GM23338 (cell line): ENCODE measurements around the gene ZNF267. TPM values are rescaled to one million over a fixed set of nuclear protein-coding genes. Genes with fewer than 3 reads are reported as not detected.

Source experiments
- ATAC-seq: fragments of 200-7000 bp; cut with Tn5 transposase; 3 replicates; pipeline ENCODE4 v1.9.1; 2020
- DNase-seq: peaks from one replicate; pipeline ENCODE4 v3.0.0-alpha.2; 2015; ENCODE audit warnings: low spot score
- H2AFZ ChIP-seq: fragments of 200-600 bp; sonication (generic); 2 replicates; pipeline ENCODE4 v1.8.0; 2016; ENCODE audit warnings: antibody characterized with exemption, mild to moderate bottlenecking, moderate library complexity
- H3F3A ChIP-seq: fragments of 200-600 bp; sonication (generic); replicated peaks from 2 replicates; pipeline ENCODE4 v1.8.0; 2017; ENCODE audit warnings: antibody characterized with exemption, mixed run types, low read depth
- H3K27ac ChIP-seq: fragments of 200-600 bp; sonication (generic); 2 replicates; pipeline ENCODE4 v1.6.1; 2016; ENCODE audit warnings: low read depth
- H3K27me3 ChIP-seq: fragments of 200-600 bp; sonication (generic); 2 replicates; pipeline ENCODE4 v1.8.0; 2016; ENCODE audit warnings: mild to moderate bottlenecking, mixed run types, moderate library complexity; ENCODE audit not compliant: insufficient read depth
- H3K36me3 ChIP-seq: fragments of 200-600 bp; sonication (generic); 2 replicates; pipeline ENCODE4 v1.8.0; 2016; ENCODE audit warnings: mild to moderate bottlenecking; ENCODE audit not compliant: insufficient read depth
- H3K4me1 ChIP-seq: fragments of 200-600 bp; sonication (generic); 2 replicates; pipeline ENCODE4 v1.8.0; 2016; ENCODE audit warnings: mild to moderate bottlenecking, moderate library complexity; ENCODE audit not compliant: insufficient read depth
- H3K4me2 ChIP-seq: fragments of 200-600 bp; sonication (generic); 2 replicates; pipeline ENCODE4 v1.7.1; 2017; ENCODE audit warnings: mixed run types
- H3K4me3 ChIP-seq: fragments of 200-600 bp; sonication (generic); 2 replicates; pipeline ENCODE4 v1.6.1; 2016; ENCODE audit warnings: mixed run types
- H3K79me2 ChIP-seq: fragments of 200-600 bp; sonication (generic); replicated peaks from 2 replicates; pipeline ENCODE4 v1.8.0; 2017; ENCODE audit warnings: mild to moderate bottlenecking; ENCODE audit not compliant: insufficient read depth
- H3K9me2 ChIP-seq: fragments of 200-600 bp; sonication (generic); 2 replicates; pipeline ENCODE4 v1.8.0; 2017; ENCODE audit not compliant: insufficient read depth
- H4K20me1 ChIP-seq: fragments of 200-600 bp; sonication (generic); replicated peaks from 2 replicates; pipeline ENCODE4 v1.8.0; 2017; ENCODE audit warnings: mild to moderate bottlenecking; ENCODE audit not compliant: insufficient read depth
- H3K27ac Mint-ChIP-seq: 2 replicates; pipeline ENCODE4 v1.8.0; 2020; ENCODE audit warnings: inconsistent platforms, mild to moderate bottlenecking, moderate library complexity, mixed read lengths
- H3K27me3 Mint-ChIP-seq: 3 replicates; pipeline ENCODE4 v1.8.0; 2022; ENCODE audit warnings: low read depth, mild to moderate bottlenecking, moderate library complexity, mixed read lengths, inconsistent platforms; ENCODE audit not compliant: insufficient read depth, poor library complexity
- H3K36me3 Mint-ChIP-seq: 3 replicates; pipeline ENCODE4 v1.8.0; 2021; ENCODE audit warnings: low read depth, mild to moderate bottlenecking, inconsistent platforms, moderate library complexity, mixed read lengths
- H3K4me1 Mint-ChIP-seq: 3 replicates; pipeline ENCODE4 v1.8.0; 2020; ENCODE audit warnings: mild to moderate bottlenecking, inconsistent platforms, mixed read lengths
- H3K4me3 Mint-ChIP-seq: 3 replicates; pipeline ENCODE4 v1.8.0; 2021; ENCODE audit warnings: moderate library complexity, mild to moderate bottlenecking, inconsistent platforms, mixed read lengths
- H3K9me3 Mint-ChIP-seq: 3 replicates; pipeline ENCODE4 v1.8.0; 2020; ENCODE audit warnings: moderate library complexity, mild to moderate bottlenecking, inconsistent platforms, mixed read lengths
- CREB1 ChIP-seq: fragments of 250-450 bp; sonication (Bioruptor Pico); IDR thresholded peaks from 2 replicates; pipeline ENCODE4 v1.5.0; 2020; ENCODE audit warnings: low read depth, mild to moderate bottlenecking, moderate library complexity
- ETS1 ChIP-seq: IDR thresholded peaks from 2 replicates; pipeline ENCODE4 v1.6.1; 2016; ENCODE audit warnings: antibody characterized with exemption
- EZH2phosphoT487 ChIP-seq: fragments of 200-600 bp; sonication (generic); IDR thresholded peaks from one replicate; pipeline ENCODE4 v1.8.1; 2018; ENCODE audit warnings: antibody characterized with exemption; ENCODE audit not compliant: unreplicated experiment
- STAT1 ChIP-seq: IDR thresholded peaks from one replicate; pipeline ENCODE4 v1.6.1; 2016; ENCODE audit warnings: antibody characterized with exemption; ENCODE audit not compliant: unreplicated experiment
- ZNF462 ChIP-seq: fragments of 250-450 bp; sonication (Bioruptor Pico); IDR thresholded peaks from 2 replicates; pipeline ENCODE4 v1.5.0; 2020; ENCODE audit warnings: mild to moderate bottlenecking, moderate library complexity
- polyA plus RNA-seq: library from polyadenylated mRNA; unstranded; fragments of >200 nt; fragmentation: Nextera tagmentation; extraction: Ambion mirVana; gene quantifications from 2 replicates; pipeline ENCODE4 v1.2.1, GENCODE V29; 2016
- total RNA-seq: library from RNA; depleted of rRNA; stranded (reverse); fragments of >200 nt; shearing (Covaris generic); gene quantifications from 2 replicates; pipeline ENCODE4 v1.2.3, GENCODE V29; 2014

The ZNF267 gene
- total and polyA plus RNA-seq, 2 experiments from 2014 or later: 13.8 to 31.7 TPM

GRCh38 chr16:31868164-31868563 lies 5.4 kb upstream of the ZNF267 start:
- Mint-ChIP-seq H3K9me3 (peaks cover 31% of the 10 kb centered on the region), H3K27ac (no peak overlapping the region), H3K27me3 (no peaks in the 10 kb centered on the region), H3K4me3 (no peak overlapping the region), H3K36me3 (peaks cover 2% of the 10 kb centered on the region; the same call in 1 of the 3 replicates), H3K4me1 (peaks cover 2% of the 10 kb centered on the region; the same call in 1 of the 3 replicates)
- ATAC-seq (no peak), DNase-seq (no peak)
- Histone ChIP-seq H3K27ac (no peak overlapping the region), H3K4me1 (peaks cover 2% of the 10 kb centered on the region; the same call in 1 of the 2 replicates), H3K9me2 (no peaks in the 10 kb centered on the region), H3K79me2 (no peaks in the 10 kb centered on the region), H3F3A (no peaks in the 10 kb centered on the region), H3K4me2 (no peak overlapping the region), H2AFZ (no peak overlapping the region), H3K36me3 (no peaks in the 10 kb centered on the region), H3K4me3 (no peak overlapping the region), H4K20me1 (no peaks in the 10 kb centered on the region), H3K27me3 (no peaks in the 10 kb centered on the region)
- no peak for TF ChIP-seq ETS1
- TF ChIP-seq ZNF462 (CRISPR knock-in tag): no peak
- no peak for TF ChIP-seq EZH2phosphoT487
- no peak for TF ChIP-seq CREB1 (CRISPR knock-in tag)
- TF ChIP-seq STAT1: no peak
